Superior temporal gyrus (tissue), 1 donor: ENCODE data around the gene PDE4A.
A peak's percentile ranks its signal among the peaks of the same experiment; 100 is the strongest.
"Not testable (repeated sequence)": the region's sequence is repeated elsewhere in the genome, so short reads cannot be mapped to it uniquely, and the experiment has no call there.

Source experiments
- DNase-seq: peaks from one replicate; pipeline ENCODE4 v3.0.0-alpha.2; 2016; ENCODE audit errors: extremely low spot score

Gene PDE4A

DNA sequence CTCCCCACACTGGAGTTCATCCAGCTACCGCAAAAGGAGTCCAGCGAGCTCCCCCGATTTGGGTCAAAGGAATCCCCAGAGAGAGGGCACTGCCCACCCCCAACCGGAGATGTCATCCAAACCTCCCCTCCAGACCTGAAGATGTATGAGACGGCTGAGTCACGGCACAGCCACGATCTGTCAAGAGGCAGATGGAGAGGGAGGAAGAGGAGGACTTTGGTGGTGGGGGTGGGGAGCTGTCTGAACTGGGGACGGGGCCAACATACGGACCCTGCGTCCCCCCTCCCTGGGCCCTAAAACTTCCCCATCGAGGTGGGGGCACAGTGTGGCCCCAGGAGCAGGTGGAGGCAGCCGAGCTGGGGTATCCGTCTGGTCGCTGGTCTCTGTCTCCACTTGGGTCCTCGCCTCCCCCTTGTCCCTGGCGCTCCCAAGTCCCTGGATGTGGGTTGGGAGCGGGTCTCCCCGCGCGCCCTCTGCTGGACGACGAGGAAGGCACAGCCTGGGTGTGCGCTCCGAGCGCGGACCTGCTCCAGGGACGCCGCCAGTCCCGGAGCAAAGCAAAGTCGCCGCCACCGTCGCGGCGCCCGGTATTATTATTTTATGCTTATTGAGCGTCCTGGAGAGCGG lies 3.8 kb downstream of the PDE4A start:
- peak; percentile 77 for DNase-seq

DNA sequence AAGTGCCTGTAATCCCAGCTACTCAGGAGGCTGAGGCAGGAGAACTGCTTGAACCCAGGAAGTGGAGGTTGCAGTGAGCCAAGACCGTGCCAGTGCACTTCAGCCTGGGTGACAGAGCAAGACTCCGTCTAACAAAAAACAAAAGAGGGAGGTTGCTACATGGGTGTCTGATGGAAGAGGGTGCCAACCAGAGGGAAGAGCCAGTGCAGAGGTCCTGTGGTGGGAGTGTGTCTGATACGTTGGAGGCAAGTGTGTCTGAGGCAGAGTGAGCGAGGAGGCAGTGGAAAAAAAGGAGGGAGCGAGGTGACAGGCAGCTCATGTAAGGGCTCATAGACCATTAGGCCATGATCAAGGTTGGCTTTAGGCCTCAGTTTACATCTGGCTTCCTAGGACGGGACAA lies 6.8 kb downstream of the PDE4A start:
- no peak for DNase-seq

DNA sequence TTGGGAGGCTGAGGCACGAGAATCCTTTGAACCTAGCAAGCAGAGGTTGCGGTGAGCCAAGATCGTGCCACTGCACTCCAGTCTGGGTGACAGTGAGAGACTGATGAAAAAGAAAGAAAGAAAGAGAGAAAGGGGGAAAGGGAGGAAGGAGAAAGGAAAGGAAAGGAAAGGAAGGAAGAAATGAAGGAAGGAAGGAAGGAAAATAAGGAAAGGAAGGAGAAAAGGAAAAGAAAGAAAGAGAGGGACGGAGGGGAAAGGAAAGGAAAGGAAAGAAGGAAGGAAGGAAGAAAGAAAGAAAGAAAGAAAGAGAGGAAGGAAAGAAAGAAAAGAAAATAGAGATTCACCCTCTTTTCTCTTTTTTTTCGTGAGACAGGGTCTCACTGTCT lies 8.7 kb downstream of the PDE4A start:
- no peak for DNase-seq

DNA sequence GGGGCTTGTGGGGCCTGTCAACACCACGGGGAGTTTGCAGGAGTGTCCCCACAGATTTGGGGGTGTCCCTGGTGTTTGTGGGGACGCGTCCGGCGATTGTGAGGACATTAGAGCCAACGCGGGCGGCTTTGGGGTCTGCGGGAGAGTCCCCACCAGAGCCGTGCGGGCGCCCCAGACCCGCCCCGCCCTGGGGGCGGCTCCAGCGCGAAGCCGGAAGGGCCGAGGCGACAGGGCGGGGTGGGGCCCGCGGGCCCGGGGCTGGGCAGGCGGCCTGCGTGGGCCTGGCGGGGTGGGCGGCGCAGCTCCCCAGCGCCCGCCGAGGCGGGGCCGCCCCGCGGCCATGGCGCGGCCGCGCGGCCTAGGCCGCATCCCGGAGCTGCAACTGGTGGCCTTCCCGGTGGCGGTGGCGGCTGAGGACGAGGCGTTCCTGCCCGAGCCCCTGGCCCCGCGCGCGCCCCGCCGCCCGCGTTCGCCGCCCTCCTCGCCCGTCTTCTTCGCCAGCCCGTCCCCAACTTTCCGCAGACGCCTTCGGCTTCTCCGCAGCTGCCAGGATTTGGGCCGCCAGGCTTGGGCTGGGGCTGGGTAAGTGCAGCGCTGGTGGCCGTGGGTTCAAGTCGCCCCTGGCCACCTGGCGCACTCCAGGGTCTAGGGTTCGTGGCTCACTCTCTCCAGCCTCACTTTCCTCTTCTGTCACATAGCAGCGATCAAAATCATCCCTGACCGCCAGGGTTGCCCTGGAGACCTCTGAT lies 10.3 kb downstream of the PDE4A start:
- no peak for DNase-seq

DNA sequence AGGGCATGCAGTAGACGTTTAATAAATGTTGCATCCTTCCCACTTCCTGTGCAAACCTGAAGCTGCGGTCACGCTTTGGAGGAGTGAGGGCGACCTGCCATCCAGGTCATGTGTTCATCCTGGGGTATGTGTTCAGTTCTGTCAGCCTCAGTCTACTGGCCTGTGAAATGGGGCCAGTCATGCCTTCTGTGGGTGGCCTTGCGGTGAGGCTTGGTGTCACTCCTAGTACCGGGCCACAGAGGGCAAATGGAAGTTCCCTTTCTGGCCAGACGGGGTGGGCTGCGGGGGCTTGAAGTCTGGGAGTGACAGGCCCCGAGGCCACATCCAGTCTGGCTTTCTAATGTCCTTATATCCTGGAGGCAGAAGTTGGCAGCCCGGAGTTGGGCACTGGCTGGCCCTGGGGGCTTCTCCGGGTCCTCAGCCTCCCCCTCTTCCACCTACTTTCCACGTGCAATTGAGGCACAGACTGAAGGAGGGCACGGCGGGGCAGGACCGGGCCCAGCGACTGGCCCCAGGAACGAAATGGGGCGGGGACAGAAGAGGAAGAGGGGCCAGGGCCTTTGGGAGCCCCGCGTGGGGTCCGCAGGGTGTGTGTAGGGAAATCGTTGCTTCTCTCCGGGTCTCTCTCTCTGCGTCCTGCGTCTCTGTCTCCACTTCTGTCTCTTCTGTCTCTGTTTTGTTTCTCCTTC lies 11.1 kb downstream of the PDE4A start:
- DNase-seq: no peak

DNA sequence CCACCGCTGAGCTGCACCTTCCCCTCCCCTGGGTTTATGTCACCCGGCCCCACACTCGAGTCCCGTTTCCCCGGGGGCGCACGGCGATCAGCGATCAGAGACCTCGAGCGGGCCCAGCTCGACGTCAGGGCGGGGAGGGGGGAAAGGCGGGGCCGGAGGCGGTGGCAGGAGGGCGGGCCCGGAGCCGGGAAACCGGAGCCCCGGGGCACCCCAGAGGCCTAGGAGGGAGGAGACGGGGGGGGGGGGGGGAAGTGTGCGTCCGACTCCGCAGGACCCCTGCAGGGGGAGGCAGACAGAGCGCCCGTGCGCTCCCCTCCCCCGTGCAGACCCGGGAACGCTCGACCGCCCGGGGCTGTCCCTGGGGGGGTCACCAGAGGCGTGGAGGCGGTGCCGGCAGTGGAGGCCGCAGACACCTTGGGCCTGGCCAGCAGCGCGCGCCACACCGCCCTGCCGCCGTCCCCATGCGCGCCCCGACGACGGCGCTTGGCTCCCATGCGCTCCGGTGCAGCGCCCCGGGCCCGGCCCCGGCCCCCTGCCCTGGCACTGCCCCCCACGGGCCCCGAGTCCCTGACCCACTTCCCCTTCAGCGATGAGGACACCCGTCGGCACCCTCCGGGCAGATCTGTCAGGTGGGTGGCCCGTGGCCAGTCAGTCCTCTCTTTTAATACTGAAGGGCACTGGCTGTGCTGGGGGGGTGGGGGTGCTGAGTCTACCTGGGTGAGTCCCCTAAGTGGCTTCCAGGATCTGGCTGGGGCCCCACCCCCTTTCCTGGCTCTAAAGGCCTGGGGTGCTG lies 11.8 kb downstream of the PDE4A start:
- DNase-seq: no peak

DNA sequence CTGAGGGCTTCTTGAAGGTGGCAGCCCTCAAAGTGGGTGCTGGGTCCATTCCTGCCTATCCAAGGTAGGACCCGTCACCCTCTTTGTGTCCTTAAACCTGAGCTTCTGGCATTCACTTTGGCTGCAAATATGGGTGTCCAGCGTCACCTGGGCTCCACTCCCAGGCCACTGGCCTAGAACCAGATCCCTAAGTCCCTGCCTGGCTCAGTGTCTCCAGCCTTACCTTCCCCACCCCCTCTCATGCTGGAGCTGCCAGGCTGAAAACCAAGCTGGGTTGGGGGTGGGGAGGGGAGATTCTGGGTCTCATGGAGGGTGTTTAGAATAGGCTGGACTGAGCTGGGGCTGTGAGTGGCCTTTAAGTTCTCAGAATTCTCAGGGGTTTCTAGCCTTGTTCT lies 12.4 kb downstream of the PDE4A start:
- DNase-seq: no peak

DNA sequence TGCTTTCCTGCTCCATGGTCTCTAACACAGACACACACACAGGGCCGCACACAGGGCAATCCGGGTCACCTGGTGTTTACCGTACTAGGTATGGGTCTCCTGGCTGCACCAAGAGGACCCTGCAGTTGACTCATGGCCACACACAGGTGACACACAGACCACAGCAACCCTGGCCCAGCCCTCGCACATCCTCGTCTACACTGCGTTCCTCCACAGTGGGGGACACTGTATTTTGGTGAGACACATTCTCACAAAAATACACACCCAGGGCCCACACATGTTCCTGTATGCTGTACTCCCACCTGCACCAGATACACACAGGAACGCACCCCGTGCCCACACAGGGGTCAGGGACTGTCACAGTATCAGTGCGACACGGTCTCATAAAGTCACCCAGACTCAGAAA lies 12.8 kb downstream of the PDE4A start:
- DNase-seq: no peak

DNA sequence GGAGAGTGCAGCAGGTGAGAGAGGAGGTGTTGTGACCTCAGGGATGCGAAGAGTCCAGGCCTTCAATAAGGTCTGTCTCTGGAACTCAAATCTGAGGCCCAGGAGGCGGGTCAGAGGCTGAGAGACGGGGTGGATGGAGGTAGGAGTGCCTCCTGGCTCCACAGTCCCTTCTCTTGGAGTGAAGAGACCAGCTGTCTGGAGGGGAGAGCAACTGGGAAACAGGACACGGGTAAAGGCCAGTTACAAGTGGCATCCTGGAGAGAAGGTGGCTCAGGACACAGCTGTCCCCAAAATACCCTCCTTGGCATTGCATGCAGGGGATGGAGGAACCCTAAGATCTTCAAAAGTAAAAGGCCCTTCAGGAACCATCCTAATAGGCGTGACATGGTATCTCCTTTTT lies 19.2 kb downstream of the PDE4A start:
- DNase-seq: no peak

DNA sequence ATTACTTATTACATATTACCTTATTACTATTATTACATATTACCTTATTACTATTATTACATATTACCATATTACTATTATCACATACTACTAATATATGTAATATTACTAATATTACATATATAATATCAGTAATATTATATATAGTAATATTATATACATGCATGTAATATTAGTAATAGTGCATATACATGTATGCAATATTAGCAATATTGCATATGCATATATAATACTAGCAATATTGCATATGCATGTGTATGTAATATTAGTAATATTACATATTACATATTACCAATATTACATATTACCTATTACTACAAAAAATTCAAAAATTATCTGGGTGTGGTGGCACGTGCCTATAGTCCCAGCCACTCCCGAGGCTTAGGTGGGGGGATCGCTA lies 22.4 kb downstream of the PDE4A start:
- no peak for DNase-seq

DNA sequence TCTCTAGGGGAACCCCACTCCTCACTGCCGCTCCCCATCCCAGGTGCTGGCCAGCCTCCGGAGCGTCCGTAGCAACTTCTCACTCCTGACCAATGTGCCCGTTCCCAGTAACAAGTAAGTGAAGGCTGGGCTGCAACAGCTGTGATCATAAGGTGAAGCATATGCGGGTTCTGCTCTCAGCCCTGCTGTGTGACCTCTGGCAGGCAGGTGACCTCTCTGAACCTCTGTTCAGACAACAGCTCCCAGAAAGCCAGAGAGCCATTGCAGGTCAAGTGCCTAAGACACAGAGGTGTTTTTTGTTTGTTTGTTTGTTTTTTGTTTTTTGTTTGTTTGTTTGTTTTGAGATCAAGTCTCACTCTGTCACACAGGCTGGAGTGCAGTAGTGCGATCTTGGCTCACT lies 28.7 kb downstream of the PDE4A start:
- DNase-seq: no peak

DNA sequence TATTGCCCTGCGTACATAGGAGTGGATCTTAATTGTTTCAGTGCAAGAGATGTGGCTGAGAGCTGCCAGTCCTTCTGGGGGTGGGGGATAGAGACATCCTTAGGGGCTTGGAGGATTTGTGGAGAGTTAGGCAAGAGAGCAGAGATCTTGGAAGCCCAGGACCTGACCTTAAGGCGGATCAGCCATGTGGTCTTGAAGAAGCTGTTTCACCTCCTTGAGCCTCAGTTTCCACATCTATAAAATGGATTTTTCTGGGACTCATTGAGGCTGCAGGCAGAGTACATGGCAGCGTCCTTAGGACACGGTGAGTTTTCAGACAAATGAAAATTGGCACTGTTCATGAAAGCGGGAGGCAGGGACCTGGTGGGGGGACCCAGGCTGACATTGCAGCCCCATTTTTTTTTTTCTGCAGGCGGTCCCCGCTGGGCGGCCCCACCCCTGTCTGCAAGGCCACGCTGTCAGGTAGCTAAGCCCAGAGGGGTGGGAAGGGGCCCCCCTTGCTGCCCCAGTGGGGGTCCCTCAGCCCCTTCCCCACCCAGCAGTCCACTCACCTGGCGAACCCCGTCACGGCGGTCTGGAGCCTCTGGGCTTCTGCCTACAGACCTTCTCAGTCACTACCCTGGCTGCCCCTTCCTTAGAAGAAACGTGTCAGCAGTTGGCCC lies 30.0 kb downstream of the PDE4A start:
- no peak for DNase-seq

DNA sequence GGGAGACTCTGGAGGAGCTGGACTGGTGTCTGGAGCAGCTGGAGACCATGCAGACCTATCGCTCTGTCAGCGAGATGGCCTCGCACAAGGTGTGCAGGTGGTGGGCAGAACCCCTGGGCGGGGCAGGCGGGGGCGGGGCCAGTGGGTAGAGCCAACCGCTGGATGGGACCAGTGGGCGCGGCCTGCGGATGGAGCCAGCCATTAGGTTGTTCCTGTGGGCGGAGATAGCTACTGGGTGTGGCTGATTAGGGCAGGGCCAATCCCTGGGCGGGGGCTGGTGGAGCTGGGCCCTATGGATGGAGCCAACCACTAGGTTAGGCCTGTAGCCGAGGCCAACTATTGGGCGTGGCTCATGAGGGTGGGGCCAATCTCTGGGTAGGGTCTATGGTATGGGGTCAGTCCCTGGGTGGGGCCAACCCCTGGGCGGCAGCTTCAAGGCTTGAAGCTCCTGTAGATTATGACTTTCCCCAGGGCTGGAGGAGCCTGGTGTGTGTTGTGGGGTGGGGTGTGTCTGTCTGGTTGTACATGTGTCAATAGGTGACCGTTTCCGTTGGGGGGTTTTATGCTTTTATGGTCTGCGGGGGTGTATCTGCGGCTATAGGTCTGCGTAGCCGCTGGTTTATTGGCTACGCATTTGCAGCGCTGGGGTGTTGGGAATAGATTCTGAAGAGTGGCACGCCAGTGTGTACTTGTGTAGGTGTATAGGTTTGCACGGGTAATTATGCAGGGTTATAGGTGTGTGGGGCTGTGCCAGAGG lies 30.7 kb downstream of the PDE4A start:
- no peak for DNase-seq

DNA sequence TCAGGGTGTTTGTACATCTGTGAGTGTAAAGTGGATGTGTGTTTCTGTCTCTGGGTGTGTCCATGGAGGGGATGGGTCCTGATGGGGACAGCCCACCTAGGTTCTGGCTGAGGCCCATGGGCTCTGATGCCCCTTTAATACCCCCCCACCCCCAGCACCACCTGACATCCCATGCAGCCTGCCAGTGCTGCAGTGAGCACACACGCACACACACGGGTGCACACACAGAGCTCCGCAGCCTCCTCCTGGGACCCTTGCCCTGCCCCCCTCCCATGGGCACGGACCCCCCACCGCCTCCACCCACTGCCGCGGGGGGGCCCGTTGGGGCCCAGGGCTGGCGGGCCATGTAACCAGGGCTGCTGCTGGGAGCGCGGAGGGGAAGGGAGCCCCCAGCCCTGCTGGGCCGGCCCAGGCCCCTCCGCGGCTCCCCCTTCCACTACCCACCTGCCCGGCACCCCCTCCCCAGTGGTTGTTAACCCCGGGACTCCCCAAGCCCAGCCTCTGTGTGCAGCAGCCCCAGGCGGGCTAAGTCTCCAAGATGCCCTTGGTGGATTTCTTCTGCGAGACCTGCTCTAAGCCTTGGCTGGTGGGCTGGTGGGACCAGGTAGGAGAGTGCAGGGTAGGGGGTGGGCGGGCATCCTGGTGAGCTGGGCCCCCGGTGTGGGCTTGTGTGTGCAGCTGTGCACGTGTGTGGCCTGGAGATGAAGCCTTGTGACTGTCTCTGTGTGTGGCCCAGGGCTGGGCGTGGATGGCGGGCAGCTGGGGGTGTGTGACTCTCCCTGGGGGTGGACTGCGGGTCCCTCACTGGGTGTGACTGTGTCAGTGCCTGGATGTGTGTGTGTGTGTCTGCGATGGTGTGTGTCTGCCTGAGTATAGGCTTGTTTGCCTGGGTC lies 32.6 kb downstream of the PDE4A start:
- no peak for DNase-seq

DNA sequence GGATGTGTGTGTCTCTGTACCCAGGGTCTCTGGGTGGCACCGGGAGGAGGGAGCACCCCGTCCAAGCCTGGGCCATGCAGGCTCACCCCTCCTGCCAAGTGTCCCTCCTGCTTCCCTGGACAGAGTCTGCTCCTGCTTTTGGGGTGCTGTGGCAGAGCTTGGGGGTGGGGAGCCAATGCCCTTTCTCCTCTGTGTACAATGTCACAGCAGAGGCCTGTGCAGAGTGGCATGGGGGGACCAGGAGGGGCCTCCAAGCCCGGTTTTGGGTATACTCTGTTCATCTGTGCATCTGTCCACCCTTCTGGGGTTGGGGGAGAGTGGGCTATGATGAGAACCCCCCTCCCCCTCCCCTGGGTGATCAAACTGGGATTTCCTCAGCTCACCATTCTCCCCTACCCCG lies 33.5 kb downstream of the PDE4A start:
- DNase-seq: no peak

DNA sequence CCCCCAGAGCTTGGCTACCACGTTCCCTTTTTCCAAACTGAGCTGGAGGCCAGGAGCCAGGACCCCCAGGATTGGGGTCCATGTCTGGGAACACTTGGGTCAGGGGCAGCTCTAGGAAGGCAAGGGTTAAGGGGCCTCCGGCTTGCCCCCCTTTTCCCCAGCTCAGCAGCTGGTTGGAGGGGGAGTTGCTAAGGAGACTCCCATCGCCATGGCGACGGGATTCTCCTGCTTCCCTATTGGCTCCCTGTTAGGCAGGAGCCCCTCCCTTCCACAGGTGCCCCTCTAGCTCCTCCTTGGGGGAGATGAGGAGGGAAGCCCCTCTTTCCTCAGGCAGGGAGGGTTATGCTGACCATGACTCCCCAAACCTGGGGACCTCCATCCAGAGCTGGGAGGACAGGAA lies 33.9 kb downstream of the PDE4A start:
- peak; percentile 69 for DNase-seq

DNA sequence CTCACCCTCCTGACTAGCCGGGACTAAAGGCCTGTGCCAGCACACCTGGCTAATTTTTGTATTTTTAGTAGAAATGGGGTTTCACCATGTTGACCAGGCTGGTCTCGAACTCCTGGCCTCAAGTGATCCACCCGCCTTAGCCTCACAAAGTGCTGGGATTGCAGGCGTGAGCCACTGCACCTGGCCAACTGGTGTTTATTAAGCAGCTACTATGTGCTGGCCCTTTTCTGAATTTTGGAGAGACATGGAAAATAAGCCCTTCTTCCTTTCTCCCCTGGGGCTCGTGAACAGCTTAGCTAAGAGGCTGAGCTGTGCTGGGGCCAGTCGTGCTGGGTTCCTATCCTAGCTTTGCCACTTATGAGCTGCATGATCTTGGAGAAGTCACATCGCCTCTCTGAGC lies 38.4 kb downstream of the PDE4A start:
- DNase-seq: not testable (repeated sequence)

DNA sequence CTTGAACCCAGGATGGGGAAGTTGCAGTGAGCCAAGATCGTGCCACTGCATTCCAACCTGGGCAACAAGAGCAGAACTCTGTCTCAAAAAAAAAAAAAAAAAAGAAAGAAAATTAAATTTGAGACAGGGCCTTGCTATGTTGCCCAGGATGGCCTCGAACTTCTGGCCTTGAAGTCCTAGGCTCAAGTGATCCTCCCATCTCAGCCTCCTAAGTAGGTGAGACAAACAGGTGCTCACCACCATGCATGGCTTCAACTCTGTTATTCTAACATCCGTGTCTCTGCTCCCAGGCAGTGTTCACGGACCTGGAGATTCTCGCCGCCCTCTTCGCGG lies 40.3 kb downstream of the PDE4A start:
- no peak for DNase-seq

DNA sequence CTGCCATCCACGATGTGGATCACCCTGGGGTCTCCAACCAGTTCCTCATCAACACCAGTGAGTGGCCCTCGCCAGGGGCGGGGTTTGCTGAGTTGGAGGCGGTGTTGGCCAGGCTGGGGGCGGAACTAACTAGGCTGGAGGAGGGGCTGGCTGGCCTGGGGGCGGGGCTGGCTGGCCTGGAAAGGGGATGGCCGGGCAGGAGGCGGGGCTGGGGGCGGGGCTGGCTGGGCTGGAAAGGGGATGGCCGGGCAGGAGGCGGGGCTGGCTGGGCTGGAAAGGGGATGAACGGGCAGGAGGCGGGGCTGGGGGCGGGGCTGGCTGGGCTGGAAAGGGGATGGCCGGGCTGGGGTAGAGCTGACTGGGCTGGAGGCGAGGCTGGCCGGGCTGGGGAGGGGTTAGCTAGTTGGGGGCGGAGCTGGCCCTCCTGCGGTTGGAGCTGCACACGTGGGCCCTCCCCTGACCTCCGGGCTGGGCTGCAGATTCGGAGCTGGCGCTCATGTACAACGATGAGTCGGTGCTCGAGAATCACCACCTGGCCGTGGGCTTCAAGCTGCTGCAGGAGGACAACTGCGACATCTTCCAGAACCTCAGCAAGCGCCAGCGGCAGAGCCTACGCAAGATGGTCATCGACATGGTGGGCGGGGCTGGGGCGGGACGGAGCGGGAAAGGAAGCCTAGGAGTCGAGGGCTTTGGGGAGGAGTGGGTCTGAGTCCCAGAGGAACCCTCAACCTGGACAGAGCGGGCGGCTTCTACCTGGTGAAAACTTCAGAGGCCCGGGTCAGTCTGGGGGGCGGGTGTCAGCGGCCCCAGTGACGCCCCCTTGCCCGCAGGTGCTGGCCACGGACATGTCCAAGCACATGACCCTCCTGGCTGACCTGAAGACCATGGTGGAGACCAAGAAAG lies 41.0 kb downstream of the PDE4A start:
- peak; percentile 37 for DNase-seq
